Brain microvascular endothelial cell (primary cell): ENCODE measurements around the gene TERT.

ENCODE experiments used
- DNase-seq: peaks from one replicate; pipeline ENCODE4 v3.0.0-alpha.2; 2020
- H3K27ac ChIP-seq: fragments of 250-450 bp; sonication (Bioruptor Pico); 2 replicates; pipeline ENCODE4 v1.5.1; 2020; ENCODE audit warnings: mild to moderate bottlenecking, moderate library complexity
- H3K27me3 ChIP-seq: fragments of 250-450 bp; sonication (Bioruptor Pico); replicated peaks from 2 replicates; pipeline ENCODE4 v1.5.1; 2020; ENCODE audit warnings: mild to moderate bottlenecking
- H3K36me3 ChIP-seq: fragments of 250-450 bp; sonication (Bioruptor Pico); replicated peaks from 2 replicates; pipeline ENCODE4 v1.5.1; 2020; ENCODE audit warnings: mild to moderate bottlenecking
- H3K4me3 ChIP-seq: 2 replicates; pipeline ENCODE4 v1.5.1; 2011; ENCODE audit warnings: low read depth, mild to moderate bottlenecking, control low read depth, low read length, moderate library complexity
- CTCF ChIP-seq: IDR thresholded peaks from 2 replicates; pipeline ENCODE4 v1.5.1; 2011; ENCODE audit warnings: low read depth, mild to moderate bottlenecking, moderate library complexity, low read length, control low read depth, inconsistent platforms; ENCODE audit errors: missing control alignments
- in situ Hi-C: cut with HindIII; loops from 2 replicates; pipeline ENCODE4 v1.10.0; 2017; ENCODE audit warnings: low sequenced_read_pairs, low pct_ligation_motif_present

Gene TERT

GRCh38 chr5:1325870-1326531 lies 31.1 kb upstream of the TERT start:
- in situ Hi-C loops: no loop called here
- Histone ChIP-seq H3K4me3 (no peak overlapping the region), H3K27me3 (no peaks in the 10 kb centered on the region), H3K27ac (no peak overlapping the region), H3K36me3 (peaks cover 50% of the 10 kb centered on the region)
- TF ChIP-seq CTCF: no peak
- DNase-seq: no peak

GRCh38 chr5:1325191-1325741 lies 30.4 kb upstream of the TERT start:
- no peak overlapping the region for H3K4me3 ChIP-seq
- TF ChIP-seq CTCF: no peak
- no peaks in the 10 kb centered on the region for H3K27me3 ChIP-seq
- in situ Hi-C loops: no loop called here
- peaks cover 50% of the 10 kb centered on the region for H3K36me3 ChIP-seq
- H3K27ac ChIP-seq: no peak overlapping the region
- DNase-seq: no peak

- Histone ChIP-seq H3K36me3 (peaks cover 51% of the 10 kb centered on the region), H3K4me3 (no peak overlapping the region), H3K27ac (no peak overlapping the region), H3K27me3 (no peaks in the 10 kb centered on the region)
- in situ Hi-C loops: loop anchor here (25.0 kb wide), 1 partner anchor 112 kb away; the partner anchor contains the start of gene SLC6A19
- TF ChIP-seq CTCF: no peak
- DNase-seq: no peak
These were observed 29.9 kb upstream of the TERT start for GRCh38 chr5:1324719-1325190.

- no peak for TF ChIP-seq CTCF
- Histone ChIP-seq H3K27ac (no peak overlapping the region), H3K4me3 (no peak overlapping the region), H3K27me3 (no peaks in the 10 kb centered on the region), H3K36me3 (peaks cover 55% of the 10 kb centered on the region)
- in situ Hi-C loops: loop anchor here (25.0 kb wide), 1 partner anchor 112 kb away; the partner anchor contains the start of gene SLC6A19
- DNase-seq: no peak
These were observed 29.4 kb upstream of the TERT start for GRCh38 chr5:1324301-1324700.

- no peak for DNase-seq
- no peak overlapping the region for H3K27ac ChIP-seq
- in situ Hi-C loops: loop anchor here (25.0 kb wide), 1 partner anchor 111 kb away; the partner anchor contains the start of gene SLC6A19
- no peak overlapping the region for H3K4me3 ChIP-seq
- H3K36me3 ChIP-seq: peaks cover 56% of the 10 kb centered on the region
- no peak for TF ChIP-seq CTCF
- no peaks in the 10 kb centered on the region for H3K27me3 ChIP-seq
These were observed 28.9 kb upstream of the TERT start for GRCh38 chr5:1323803-1324173.
